A549 (cell line): ENCODE data around the gene ATP5MC3.

Experiments
- CEBPB ChIP-seq, 2 experiments: fragments of >200 bp in 1 of 2; sonication (Bioruptor Twin) in 1 of 2; formaldehyde crosslinking in 1 of 2; IDR thresholded peaks; 2 replicates each; pipeline ENCODE4 v1.6.1; 2012 to 2016
- HOXA7 ChIP-seq: fragments of 250-450 bp; sonication (Bioruptor Pico); IDR thresholded peaks from 2 replicates; pipeline ENCODE4 v1.5.0; 2020; ENCODE audit warnings: mild to moderate bottlenecking, moderate library complexity
- JUN ChIP-seq, 2 experiments: fragments of >200 bp; sonication (Bioruptor Twin); formaldehyde crosslinking; IDR thresholded peaks; 2 replicates in 1 of 2; 3 replicates in 1 of 2; pipeline ENCODE4 v1.6.1; 2016 to 2017
- POLR2A ChIP-seq: IDR thresholded peaks from 2 replicates; pipeline ENCODE4 v1.6.1; 2012; ENCODE audit warnings: mild to moderate bottlenecking, low read length
- RARB ChIP-seq: fragments of 250-450 bp; sonication (Bioruptor Pico); IDR thresholded peaks from 2 replicates; pipeline ENCODE4 v1.8.0; 2021; ENCODE audit warnings: mild to moderate bottlenecking, moderate library complexity
- SMC3 ChIP-seq: fragments of >200 bp; sonication (Bioruptor Twin); formaldehyde crosslinking; IDR thresholded peaks from 3 replicates; pipeline ENCODE4 v1.6.1; 2018; ENCODE audit warnings: inconsistent platforms
- TF ChIP-seq, protein P1 (sequence below): fragments of >200 bp; sonication (Bioruptor Twin); formaldehyde crosslinking; IDR thresholded peaks from 3 replicates; pipeline ENCODE4 v1.5.1; 2016
- TF ChIP-seq, protein P2 (sequence below): fragments of 200-600 bp; sonication (generic); IDR thresholded peaks from 2 replicates; pipeline ENCODE4 v1.6.1; 2016; ENCODE audit warnings: antibody characterized with exemption, mild to moderate bottlenecking, moderate library complexity
- TF ChIP-seq, protein P3 (sequence below): fragments of 450-650 bp; IDR thresholded peaks from 2 replicates; pipeline ENCODE4 v1.6.1; 2014; ENCODE audit warnings: antibody characterized with exemption
- TF ChIP-seq, protein P4 (sequence below): IDR thresholded peaks from 2 replicates; pipeline ENCODE4 v1.6.1; 2012

DNA sequence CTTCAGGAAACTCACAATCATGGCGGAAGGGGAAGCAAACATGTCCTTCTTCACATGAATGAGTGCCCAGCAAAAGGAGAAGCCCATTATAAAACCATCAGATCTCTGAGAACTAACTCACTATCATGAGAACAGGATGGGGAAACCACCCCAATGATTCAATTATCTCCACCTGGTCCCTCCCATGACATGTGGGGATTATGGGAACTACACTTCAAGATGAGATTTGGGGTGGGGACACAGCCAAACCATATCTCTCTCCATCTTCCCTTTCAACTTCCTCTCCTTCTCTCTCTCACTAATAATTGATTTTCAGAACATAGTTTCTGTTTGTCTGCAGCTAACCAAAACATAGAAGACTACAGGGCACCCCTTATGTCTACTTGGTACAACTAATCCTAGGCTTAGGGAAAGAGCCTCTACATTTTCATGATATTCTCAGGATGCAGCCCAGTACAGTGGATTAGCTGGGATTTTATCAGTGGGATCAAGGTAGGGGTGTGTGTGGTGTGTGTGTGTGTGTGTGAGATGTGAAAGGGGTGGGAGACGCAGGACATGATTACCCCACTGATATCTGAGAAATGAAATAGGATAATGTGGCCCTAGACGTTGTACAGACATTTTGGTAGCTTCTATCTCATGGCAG lies 10.7 kb downstream of the ATP5MC3 start:
- TF ChIP-seq, protein P1, sequence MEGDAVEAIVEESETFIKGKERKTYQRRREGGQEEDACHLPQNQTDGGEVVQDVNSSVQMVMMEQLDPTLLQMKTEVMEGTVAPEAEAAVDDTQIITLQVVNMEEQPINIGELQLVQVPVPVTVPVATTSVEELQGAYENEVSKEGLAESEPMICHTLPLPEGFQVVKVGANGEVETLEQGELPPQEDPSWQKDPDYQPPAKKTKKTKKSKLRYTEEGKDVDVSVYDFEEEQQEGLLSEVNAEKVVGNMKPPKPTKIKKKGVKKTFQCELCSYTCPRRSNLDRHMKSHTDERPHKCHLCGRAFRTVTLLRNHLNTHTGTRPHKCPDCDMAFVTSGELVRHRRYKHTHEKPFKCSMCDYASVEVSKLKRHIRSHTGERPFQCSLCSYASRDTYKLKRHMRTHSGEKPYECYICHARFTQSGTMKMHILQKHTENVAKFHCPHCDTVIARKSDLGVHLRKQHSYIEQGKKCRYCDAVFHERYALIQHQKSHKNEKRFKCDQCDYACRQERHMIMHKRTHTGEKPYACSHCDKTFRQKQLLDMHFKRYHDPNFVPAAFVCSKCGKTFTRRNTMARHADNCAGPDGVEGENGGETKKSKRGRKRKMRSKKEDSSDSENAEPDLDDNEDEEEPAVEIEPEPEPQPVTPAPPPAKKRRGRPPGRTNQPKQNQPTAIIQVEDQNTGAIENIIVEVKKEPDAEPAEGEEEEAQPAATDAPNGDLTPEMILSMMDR: no peak
- TF ChIP-seq POLR2A (no peak), SMC3 (no peak), HOXA7 (CRISPR knock-in tag) (no peak), CEBPB (IDR thresholded peaks at IDR 0.05) (no peak), RARB (CRISPR knock-in tag) (no peak), JUN (IDR thresholded peaks at IDR 0.05) (no peak)
- TF ChIP-seq, protein P2, sequence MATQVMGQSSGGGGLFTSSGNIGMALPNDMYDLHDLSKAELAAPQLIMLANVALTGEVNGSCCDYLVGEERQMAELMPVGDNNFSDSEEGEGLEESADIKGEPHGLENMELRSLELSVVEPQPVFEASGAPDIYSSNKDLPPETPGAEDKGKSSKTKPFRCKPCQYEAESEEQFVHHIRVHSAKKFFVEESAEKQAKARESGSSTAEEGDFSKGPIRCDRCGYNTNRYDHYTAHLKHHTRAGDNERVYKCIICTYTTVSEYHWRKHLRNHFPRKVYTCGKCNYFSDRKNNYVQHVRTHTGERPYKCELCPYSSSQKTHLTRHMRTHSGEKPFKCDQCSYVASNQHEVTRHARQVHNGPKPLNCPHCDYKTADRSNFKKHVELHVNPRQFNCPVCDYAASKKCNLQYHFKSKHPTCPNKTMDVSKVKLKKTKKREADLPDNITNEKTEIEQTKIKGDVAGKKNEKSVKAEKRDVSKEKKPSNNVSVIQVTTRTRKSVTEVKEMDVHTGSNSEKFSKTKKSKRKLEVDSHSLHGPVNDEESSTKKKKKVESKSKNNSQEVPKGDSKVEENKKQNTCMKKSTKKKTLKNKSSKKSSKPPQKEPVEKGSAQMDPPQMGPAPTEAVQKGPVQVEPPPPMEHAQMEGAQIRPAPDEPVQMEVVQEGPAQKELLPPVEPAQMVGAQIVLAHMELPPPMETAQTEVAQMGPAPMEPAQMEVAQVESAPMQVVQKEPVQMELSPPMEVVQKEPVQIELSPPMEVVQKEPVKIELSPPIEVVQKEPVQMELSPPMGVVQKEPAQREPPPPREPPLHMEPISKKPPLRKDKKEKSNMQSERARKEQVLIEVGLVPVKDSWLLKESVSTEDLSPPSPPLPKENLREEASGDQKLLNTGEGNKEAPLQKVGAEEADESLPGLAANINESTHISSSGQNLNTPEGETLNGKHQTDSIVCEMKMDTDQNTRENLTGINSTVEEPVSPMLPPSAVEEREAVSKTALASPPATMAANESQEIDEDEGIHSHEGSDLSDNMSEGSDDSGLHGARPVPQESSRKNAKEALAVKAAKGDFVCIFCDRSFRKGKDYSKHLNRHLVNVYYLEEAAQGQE: no peak
- TF ChIP-seq, protein P3, sequence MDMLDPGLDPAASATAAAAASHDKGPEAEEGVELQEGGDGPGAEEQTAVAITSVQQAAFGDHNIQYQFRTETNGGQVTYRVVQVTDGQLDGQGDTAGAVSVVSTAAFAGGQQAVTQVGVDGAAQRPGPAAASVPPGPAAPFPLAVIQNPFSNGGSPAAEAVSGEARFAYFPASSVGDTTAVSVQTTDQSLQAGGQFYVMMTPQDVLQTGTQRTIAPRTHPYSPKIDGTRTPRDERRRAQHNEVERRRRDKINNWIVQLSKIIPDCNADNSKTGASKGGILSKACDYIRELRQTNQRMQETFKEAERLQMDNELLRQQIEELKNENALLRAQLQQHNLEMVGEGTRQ: no peak
- TF ChIP-seq, protein P4, sequence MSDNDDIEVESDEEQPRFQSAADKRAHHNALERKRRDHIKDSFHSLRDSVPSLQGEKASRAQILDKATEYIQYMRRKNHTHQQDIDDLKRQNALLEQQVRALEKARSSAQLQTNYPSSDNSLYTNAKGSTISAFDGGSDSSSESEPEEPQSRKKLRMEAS: no peak
